HepG2 (cell line): ENCODE results near the gene ANK3. TPM values are rescaled to one million over a fixed set of nuclear protein-coding genes. Genes with fewer than 3 reads are reported as not detected.

Experiments
- ATAC-seq: fragments of 200-7000 bp; cut with Tn5 transposase; 3 replicates; pipeline ENCODE4 v1.9.1; 2020; ENCODE audit warnings: mild to moderate bottlenecking, moderate library complexity
- BruUV-seq: library from RNA; stranded (reverse); fragments of 400-500 nt; replicated peaks from 2 replicates; lab custom pipeline; 2021; lab: Mats Ljungman, UMichigan
- CTCF ChIA-PET: fragments of 300-600 bp; formaldehyde crosslinking; extraction: SDS; loops from one replicate; lab custom pipeline; 2021; ENCODE audit warnings: low total read pairs, inconsistent platforms, low intra/inter-chr PET ratio; lab: Yijun Ruan, JAX
- POLR2A ChIA-PET: fragments of 350-600 bp; sonication (Branson Sonifier 250); formaldehyde crosslinking; loops from one replicate; lab custom pipeline; 2020; ENCODE audit warnings: antibody characterized with exemption, inconsistent platforms; lab: Yijun Ruan, JAX
- DNase-seq: peaks from one replicate; pipeline ENCODE4 v3.0.0-alpha.2; 2015; ENCODE audit warnings: low spot score
- FAIRE-seq: peaks from 3 replicates; lab custom pipeline; 2011; peaks lifted over from hg19 to GRCh38; lab: Jason Lieb, UNC
- H2AFZ ChIP-seq: one replicate; pipeline ENCODE4 v1.6.1; 2011; ENCODE audit warnings: low read length, inconsistent platforms
- H3K27ac ChIP-seq: fragments of 300-600 bp; 3 replicates; pipeline ENCODE4 v1.8.0; 2011; ENCODE audit warnings: mixed run types, mild to moderate bottlenecking, mixed read lengths, low read length, inconsistent platforms; ENCODE audit not compliant: insufficient read depth; ENCODE audit errors: extremely low read length
- H3K27me3 ChIP-seq, 2 experiments: fragments of 200-600 bp in 1 of 2; 2 replicates in 1 of 2; 3 replicates in 1 of 2; pipeline versions ENCODE4 v1.6.0 to v1.8.0; 2011; ENCODE audit warnings: low read length in 2 of 2, mild to moderate bottlenecking in 2 of 2, moderate library complexity in 2 of 2, inconsistent platforms in 1 of 2; ENCODE audit not compliant: insufficient read depth in 2 of 2, control insufficient read depth in 1 of 2
- H3K36me3 ChIP-seq, 2 experiments: fragments of 200-600 bp in 1 of 2; replicated peaks in 1 of 2; 2 replicates in 1 of 2; 3 replicates in 1 of 2; pipeline versions ENCODE4 v1.5.1 to v1.8.0; 2011; ENCODE audit warnings: low read length in 2 of 2, inconsistent platforms in 1 of 2; ENCODE audit not compliant: insufficient read depth in 2 of 2, control insufficient read depth in 1 of 2
- H3K4me1 ChIP-seq: 2 replicates; pipeline ENCODE4 v1.5.1; 2012; ENCODE audit warnings: low read length, inconsistent platforms; ENCODE audit not compliant: insufficient read depth
- H3K4me2 ChIP-seq: 2 replicates; pipeline ENCODE4 v1.6.0; 2011; ENCODE audit warnings: low read depth, low read length, inconsistent platforms
- H3K4me3 ChIP-seq, 3 experiments: fragments of 200-600 bp in 1 of 3; sonication (generic), shearing (Covaris generic) in 1 of 3; replicated peaks in 1 of 3; 2 replicates each; pipeline ENCODE4 v1.5.1; 2011 to 2016; ENCODE audit warnings: low read length in 3 of 3, inconsistent platforms in 2 of 3, low read depth in 2 of 3, mild to moderate bottlenecking in 2 of 3, control low read depth in 1 of 3, mixed read lengths in 1 of 3; ENCODE audit not compliant: insufficient read depth in 1 of 3
- H3K79me2 ChIP-seq: one replicate; pipeline ENCODE4 v1.6.1; 2011; ENCODE audit warnings: low read length, inconsistent platforms; ENCODE audit not compliant: insufficient read depth
- H3K9ac ChIP-seq: 2 replicates; pipeline ENCODE4 v1.6.0; 2011; ENCODE audit warnings: mild to moderate bottlenecking, low read depth, low read length, inconsistent platforms; ENCODE audit not compliant: insufficient read depth
- H3K9me3 ChIP-seq: 2 replicates; pipeline ENCODE4 v1.5.1; 2012; ENCODE audit warnings: mild to moderate bottlenecking, low read length
- H4K20me1 ChIP-seq: 2 replicates; pipeline ENCODE4 v1.6.0; 2011; ENCODE audit warnings: inconsistent platforms, mild to moderate bottlenecking, low read length, moderate library complexity; ENCODE audit not compliant: insufficient read depth
- SMYD3 ChIP-seq: sonication (generic); formaldehyde crosslinking; IDR thresholded peaks from 2 replicates; pipeline ENCODE4 v1.8.1; 2023; ENCODE audit warnings: mild to moderate bottlenecking, missing genetic modification reagents
- SUZ12 ChIP-seq: fragments of 150-350 bp; IDR thresholded peaks from 2 replicates; pipeline ENCODE4 v1.6.1; 2014; ENCODE audit warnings: low read depth, low read length
- ZNF138 ChIP-seq: sonication (generic); formaldehyde crosslinking; IDR thresholded peaks from 2 replicates; pipeline ENCODE4 v1.5.0; 2020; ENCODE audit warnings: mild to moderate bottlenecking, low read depth, missing genetic modification reagents
- WGBS: methylation state at CpG from one replicate; pipeline ENCODE4 v1.1.6; 2017; ENCODE audit warnings: low lambda C conversion rate; 5-methylcytosine and 5-hydroxymethylcytosine counted together
- in situ Hi-C: cut with HindIII; loops from 2 replicates; pipeline ENCODE4 v1.10.0; 2017; ENCODE audit warnings: low pct_unique_long_range_greater_than_20kb; ENCODE audit not compliant: extremely low pct_ligation_motif_present
- intact Hi-C: fragments of 100-400 bp; cut with micrococcal nuclease; formaldehyde crosslinking; loops from one replicate; pipeline ENCODE4 v1.10.0; 2022; ENCODE audit not compliant: unreplicated experiment
- polyA plus RNA-seq, 8 experiments: library from polyadenylated mRNA; depleted of rRNA in 3 of 8; stranded (reverse) in 7 of 8; unstranded in 1 of 8; fragments of >200 nt; fragmentation: Illumina TruSeq in 4 of 8; extraction: Trizol in 4 of 8; gene quantifications; 2 replicates each; pipeline versions ENCODE4 v1.2.1 to v1.2.3, GENCODE V29; 2011 to 2016; ENCODE audit warnings: low read depth in 4 of 8, missing spikeins in 1 of 8, mixed read lengths in 1 of 8; ENCODE audit not compliant: insufficient read depth in 1 of 8
- total RNA-seq, 5 experiments: library from RNA; depleted of rRNA; stranded (reverse); fragments of >200 nt; fragmentation: Illumina TruSeq; extraction: Trizol; gene quantifications; 2 replicates each; pipeline ENCODE4 v1.2.3, GENCODE V29; 2016; ENCODE audit warnings: low read depth in 1 of 5
- TF ChIP-seq, protein P1 (sequence below): sonication (generic); formaldehyde crosslinking; IDR thresholded peaks from 2 replicates; pipeline ENCODE4 v1.4.0; 2020; ENCODE audit warnings: missing genetic modification reagents, borderline replicate concordance
- TF ChIP-seq, protein P2 (sequence below): IDR thresholded peaks from 2 replicates; pipeline ENCODE4 v1.6.1; 2016; ENCODE audit warnings: missing compliant biosample characterization, missing genetic modification reagents, borderline replicate concordance
- TF ChIP-seq, protein P3 (sequence below): sonication (generic); formaldehyde crosslinking; IDR thresholded peaks from 2 replicates; pipeline ENCODE4 v1.8.1; 2022; ENCODE audit warnings: mild to moderate bottlenecking, missing genetic modification reagents
- TF ChIP-seq, protein P4 (sequence below): IDR thresholded peaks from 2 replicates; pipeline ENCODE4 v1.6.1; 2016; ENCODE audit warnings: low read depth, missing genetic modification reagents, missing compliant biosample characterization
- TF ChIP-seq, protein P5 (sequence below): sonication (generic); formaldehyde crosslinking; IDR thresholded peaks from 2 replicates; pipeline ENCODE4 v1.8.0; 2022; ENCODE audit warnings: mild to moderate bottlenecking, missing genetic modification reagents, moderate library complexity

The ANK3 gene
- total and polyA plus RNA-seq, 2 of the 13 experiments (the other 11 are each of a cell fraction or from before 2014, with no cell fraction given) = not detected

DNA sequence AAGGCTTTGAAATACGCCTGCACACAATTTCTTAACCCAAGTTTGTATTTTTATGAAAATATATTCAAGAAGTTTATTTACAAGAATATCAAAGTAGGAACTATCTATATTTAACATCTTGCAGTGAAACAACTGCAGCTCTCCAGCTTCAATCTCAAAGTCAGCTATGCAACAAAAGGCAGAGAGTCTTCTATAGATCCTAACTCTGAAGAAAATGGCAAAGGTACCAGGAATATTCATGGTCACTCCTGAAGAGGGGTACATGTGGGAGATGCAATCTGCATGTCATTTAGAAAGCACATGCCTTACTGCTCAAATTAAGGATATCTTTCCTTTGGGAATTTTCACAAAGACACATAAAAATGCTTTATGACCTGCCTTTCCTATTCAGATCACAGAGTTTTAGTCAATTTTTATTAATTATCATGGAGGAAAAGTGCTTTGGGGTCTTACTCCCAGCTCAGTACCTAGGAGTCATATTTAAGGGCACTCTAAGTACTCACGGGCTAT lies 1.5 kb downstream of the ANK3 start (continued):
- TF ChIP-seq, protein P1, sequence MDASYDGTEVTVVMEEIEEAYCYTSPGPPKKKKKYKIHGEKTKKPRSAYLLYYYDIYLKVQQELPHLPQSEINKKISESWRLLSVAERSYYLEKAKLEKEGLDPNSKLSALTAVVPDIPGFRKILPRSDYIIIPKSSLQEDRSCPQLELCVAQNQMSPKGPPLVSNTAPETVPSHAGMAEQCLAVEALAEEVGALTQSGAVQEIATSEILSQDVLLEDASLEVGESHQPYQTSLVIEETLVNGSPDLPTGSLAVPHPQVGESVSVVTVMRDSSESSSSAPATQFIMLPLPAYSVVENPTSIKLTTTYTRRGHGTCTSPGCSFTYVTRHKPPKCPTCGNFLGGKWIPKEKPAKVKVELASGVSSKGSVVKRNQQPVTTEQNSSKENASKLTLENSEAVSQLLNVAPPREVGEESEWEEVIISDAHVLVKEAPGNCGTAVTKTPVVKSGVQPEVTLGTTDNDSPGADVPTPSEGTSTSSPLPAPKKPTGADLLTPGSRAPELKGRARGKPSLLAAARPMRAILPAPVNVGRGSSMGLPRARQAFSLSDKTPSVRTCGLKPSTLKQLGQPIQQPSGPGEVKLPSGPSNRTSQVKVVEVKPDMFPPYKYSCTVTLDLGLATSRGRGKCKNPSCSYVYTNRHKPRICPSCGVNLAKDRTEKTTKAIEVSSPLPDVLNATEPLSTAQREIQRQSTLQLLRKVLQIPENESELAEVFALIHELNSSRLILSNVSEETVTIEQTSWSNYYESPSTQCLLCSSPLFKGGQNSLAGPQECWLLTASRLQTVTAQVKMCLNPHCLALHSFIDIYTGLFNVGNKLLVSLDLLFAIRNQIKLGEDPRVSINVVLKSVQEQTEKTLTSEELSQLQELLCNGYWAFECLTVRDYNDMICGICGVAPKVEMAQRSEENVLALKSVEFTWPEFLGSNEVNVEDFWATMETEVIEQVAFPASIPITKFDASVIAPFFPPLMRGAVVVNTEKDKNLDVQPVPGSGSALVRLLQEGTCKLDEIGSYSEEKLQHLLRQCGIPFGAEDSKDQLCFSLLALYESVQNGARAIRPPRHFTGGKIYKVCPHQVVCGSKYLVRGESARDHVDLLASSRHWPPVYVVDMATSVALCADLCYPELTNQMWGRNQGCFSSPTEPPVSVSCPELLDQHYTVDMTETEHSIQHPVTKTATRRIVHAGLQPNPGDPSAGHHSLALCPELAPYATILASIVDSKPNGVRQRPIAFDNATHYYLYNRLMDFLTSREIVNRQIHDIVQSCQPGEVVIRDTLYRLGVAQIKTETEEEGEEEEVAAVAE (CRISPR knock-in tag) = no peak
- TF ChIP-seq, protein P2, sequence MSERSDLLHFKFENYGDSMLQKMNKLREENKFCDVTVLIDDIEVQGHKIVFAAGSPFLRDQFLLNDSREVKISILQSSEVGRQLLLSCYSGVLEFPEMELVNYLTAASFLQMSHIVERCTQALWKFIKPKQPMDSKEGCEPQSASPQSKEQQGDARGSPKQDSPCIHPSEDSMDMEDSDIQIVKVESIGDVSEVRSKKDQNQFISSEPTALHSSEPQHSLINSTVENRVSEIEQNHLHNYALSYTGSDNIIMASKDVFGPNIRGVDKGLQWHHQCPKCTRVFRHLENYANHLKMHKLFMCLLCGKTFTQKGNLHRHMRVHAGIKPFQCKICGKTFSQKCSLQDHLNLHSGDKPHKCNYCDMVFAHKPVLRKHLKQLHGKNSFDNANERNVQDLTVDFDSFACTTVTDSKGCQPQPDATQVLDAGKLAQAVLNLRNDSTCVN (CRISPR knock-in tag) = no peak
- TF ChIP-seq, protein P3, sequence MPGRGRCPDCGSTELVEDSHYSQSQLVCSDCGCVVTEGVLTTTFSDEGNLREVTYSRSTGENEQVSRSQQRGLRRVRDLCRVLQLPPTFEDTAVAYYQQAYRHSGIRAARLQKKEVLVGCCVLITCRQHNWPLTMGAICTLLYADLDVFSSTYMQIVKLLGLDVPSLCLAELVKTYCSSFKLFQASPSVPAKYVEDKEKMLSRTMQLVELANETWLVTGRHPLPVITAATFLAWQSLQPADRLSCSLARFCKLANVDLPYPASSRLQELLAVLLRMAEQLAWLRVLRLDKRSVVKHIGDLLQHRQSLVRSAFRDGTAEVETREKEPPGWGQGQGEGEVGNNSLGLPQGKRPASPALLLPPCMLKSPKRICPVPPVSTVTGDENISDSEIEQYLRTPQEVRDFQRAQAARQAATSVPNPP = no peak

DNA sequence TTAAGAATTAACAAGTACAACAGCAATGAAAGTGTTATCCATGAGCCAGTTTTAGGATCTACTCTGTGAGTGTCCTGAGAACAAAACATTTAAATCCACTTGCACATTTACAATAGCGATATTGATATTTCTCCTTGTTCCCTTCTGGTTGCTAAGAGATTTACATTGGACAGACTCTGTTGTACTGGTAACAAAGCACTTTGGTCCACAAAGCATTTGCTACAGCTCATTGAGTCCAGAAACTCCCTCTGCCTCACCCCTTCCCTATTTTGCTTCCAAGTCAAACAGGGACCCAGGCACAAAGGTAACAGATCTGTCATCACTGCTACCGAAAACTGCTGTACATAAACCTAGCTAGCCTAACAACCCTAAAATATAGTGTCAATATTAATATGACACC lies 2.1 kb downstream of the ANK3 start:
- 51% methylated on average over 2 of the region's 2 CpGs for WGBS
- no peak overlapping the region for H3K27ac ChIP-seq
- BruUV-seq = no TSS peak
- H3K27me3 ChIP-seq = no peaks in the 10 kb centered on the region
- H3K79me2 ChIP-seq = no peaks in the 10 kb centered on the region
- intact Hi-C loops (no loop called here), in situ Hi-C loops (no loop called here)
- ChIA-PET POLR2A (no interaction called here), CTCF (no interaction called here)
- no peaks in the 10 kb centered on the region for H3K4me1 ChIP-seq
- H4K20me1 ChIP-seq = no peaks in the 10 kb centered on the region
- no peak overlapping the region for H3K4me2 ChIP-seq
- ATAC-seq = no peak
- no peak for FAIRE-seq
- no peaks in the 10 kb centered on the region for H3K9me3 ChIP-seq
- no peak overlapping the region for H2AFZ ChIP-seq
- H3K4me3 ChIP-seq = no peak overlapping the region
- no peaks in the 10 kb centered on the region for H3K36me3 ChIP-seq
- no peak overlapping the region for H3K9ac ChIP-seq
- DNase-seq = no peak
- no peak for TF ChIP-seq ZNF138 (CRISPR knock-in tag)
- TF ChIP-seq SMYD3 (CRISPR knock-in tag) = no peak
- no peak for TF ChIP-seq SUZ12
- TF ChIP-seq, protein P4, sequence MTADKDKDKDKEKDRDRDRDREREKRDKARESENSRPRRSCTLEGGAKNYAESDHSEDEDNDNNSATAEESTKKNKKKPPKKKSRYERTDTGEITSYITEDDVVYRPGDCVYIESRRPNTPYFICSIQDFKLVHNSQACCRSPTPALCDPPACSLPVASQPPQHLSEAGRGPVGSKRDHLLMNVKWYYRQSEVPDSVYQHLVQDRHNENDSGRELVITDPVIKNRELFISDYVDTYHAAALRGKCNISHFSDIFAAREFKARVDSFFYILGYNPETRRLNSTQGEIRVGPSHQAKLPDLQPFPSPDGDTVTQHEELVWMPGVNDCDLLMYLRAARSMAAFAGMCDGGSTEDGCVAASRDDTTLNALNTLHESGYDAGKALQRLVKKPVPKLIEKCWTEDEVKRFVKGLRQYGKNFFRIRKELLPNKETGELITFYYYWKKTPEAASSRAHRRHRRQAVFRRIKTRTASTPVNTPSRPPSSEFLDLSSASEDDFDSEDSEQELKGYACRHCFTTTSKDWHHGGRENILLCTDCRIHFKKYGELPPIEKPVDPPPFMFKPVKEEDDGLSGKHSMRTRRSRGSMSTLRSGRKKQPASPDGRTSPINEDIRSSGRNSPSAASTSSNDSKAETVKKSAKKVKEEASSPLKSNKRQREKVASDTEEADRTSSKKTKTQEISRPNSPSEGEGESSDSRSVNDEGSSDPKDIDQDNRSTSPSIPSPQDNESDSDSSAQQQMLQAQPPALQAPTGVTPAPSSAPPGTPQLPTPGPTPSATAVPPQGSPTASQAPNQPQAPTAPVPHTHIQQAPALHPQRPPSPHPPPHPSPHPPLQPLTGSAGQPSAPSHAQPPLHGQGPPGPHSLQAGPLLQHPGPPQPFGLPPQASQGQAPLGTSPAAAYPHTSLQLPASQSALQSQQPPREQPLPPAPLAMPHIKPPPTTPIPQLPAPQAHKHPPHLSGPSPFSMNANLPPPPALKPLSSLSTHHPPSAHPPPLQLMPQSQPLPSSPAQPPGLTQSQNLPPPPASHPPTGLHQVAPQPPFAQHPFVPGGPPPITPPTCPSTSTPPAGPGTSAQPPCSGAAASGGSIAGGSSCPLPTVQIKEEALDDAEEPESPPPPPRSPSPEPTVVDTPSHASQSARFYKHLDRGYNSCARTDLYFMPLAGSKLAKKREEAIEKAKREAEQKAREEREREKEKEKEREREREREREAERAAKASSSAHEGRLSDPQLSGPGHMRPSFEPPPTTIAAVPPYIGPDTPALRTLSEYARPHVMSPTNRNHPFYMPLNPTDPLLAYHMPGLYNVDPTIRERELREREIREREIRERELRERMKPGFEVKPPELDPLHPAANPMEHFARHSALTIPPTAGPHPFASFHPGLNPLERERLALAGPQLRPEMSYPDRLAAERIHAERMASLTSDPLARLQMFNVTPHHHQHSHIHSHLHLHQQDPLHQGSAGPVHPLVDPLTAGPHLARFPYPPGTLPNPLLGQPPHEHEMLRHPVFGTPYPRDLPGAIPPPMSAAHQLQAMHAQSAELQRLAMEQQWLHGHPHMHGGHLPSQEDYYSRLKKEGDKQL (CRISPR knock-in tag) = no peak
- TF ChIP-seq, protein P5, sequence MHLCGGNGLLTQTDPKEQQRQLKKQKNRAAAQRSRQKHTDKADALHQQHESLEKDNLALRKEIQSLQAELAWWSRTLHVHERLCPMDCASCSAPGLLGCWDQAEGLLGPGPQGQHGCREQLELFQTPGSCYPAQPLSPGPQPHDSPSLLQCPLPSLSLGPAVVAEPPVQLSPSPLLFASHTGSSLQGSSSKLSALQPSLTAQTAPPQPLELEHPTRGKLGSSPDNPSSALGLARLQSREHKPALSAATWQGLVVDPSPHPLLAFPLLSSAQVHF (CRISPR knock-in tag) = no peak
